HG03521 (cell line): ENCODE measurements around the gene UBE2E3.
A peak's percentile ranks its signal among the peaks of the same experiment; 100 is the strongest.

Source experiments
- ATAC-seq: cut with Tn5 transposase; IDR thresholded peaks from one replicate; pipeline ENCODE4 v1.9.1; 2021; ENCODE audit warnings: mild to moderate bottlenecking, moderate library complexity; ENCODE audit not compliant: unreplicated experiment

UBE2E3 gene

DNA sequence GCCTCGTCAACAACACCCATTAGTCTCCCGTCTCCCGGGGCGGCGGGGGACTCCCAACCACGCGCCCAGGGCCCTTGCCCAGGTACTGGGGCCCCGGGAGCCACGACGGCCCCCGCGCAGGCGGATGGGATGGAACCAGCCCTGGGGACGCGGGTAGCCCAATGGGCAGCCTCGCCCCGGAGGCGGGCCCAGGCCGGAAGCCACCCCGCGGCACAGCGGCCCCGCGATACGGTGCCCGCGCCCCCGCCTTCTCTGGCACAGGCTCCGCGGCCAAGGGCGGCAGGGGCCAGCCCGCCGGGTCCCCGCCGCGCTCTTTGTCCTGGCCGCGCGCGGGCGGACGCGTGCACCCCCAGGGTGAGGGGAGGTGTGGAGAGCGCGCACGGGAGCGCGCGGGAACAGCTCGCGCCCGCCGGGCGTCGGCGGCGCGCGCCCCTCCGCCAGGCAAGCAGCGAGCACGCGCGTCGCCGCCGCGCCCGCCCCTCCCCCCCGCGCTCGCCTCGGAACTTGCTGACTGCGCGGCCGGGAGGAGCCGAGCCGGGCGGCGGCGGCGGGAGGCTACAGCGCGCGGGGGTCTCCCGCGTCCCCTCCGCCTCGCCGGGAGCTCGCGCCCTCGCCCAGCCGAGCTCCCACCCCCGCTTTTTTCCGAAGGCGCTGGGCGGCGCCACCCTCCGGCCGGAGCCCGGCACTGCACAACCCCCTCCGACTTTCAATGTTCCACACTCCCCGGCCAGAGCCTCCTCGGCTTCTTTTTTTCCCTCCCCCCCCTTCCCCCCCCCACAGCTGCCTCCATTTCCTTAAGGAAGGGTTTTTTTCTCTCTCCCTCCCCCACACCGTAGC, at the start of gene UBE2E3:
UBE2E3 (plus strand) TSS at position 500 of the 837 bp plus-strand sequence. CDS start 1,438 bp downstream, outside the sequence.
- ATAC-seq, result peak; percentile 72

GRCh38 chr2:180931841-180932240, 48.6 kb upstream of the UBE2E3 start:
- ATAC-seq, result no peak

DNA sequence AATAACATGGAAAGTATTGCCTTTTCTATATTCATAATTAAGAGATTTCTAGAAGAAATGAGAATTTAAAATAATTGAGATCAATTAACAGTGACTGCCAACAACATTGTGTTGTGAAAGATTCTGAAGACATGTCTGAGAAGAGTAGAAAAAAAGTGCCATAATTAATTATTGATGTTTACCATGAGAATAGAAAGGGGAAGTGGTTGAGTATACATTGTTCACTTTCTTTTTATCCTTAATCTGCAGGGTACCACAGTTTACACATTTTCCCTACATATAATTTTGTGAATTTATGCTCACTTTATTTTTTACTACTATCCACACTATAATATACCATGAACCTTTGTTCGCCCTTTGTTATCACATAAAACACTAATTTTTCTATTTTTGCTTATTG, 47.1 kb upstream of the UBE2E3 start:
- no peak for ATAC-seq

DNA sequence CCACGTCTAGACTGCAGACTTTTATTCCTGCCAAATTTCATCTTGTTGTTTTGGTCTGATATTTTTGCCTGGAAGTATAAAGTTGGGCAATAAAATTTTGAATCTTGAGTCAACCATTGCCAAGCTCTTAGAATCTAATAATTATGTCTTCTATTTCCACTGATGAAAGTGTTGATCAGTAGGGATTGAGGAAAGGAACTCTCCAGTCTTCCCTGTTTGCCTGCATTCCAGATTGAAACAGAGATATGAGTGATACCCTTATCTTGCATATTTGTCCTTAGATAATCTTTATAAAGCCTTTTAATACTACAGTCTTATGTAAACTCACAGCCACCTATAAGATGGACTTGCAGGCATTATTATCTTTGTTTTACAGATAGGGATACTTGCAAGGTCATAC, 45.5 kb upstream of the UBE2E3 start:
- no peak for ATAC-seq

DNA sequence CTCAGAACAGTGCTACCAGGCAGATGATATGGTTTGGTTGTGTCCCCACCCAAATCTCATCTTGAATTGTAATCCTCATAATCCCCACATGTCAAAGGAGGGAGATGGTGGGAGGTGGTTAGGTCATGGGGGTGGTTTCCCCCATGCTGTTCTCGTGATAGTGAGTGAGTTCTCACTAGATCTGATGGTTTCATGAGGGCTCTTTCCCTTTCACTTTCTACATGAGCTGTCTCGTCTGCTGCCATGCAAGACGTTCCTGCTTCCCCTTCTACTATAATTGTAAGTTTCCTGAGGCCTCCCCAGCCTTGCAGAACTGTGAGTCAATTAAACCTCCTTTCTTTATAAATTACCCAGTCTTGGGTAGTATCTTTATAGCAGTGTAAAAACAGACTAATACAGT, 42.9 kb upstream of the UBE2E3 start:
- ATAC-seq, result peak; percentile 72

- ATAC-seq, result peak; percentile 50
Measured at GRCh38 chr2:180938451-180938850, 42.0 kb upstream of the UBE2E3 start.

- no peak for ATAC-seq
Measured at GRCh38 chr2:180943275-180943674, 37.1 kb upstream of the UBE2E3 start.

DNA sequence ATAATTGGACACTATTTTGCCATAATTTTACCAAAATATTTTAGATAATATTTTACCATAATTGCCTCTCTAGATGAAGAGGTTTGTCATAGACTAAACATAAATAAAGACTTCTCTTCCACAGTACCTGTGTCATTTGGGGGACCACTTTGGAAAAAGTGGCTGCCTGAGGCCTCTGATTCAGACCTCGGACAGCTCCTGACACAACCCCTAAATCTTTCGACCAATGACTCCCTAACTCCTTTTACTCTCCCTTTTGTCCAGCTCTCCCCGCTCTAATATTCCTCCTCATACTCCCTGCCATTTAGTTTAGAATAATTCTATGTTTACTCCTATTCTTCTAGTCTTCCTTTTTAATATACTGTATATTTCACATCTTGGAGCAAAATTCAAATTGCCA, 36.0 kb upstream of the UBE2E3 start:
- no peak for ATAC-seq

DNA sequence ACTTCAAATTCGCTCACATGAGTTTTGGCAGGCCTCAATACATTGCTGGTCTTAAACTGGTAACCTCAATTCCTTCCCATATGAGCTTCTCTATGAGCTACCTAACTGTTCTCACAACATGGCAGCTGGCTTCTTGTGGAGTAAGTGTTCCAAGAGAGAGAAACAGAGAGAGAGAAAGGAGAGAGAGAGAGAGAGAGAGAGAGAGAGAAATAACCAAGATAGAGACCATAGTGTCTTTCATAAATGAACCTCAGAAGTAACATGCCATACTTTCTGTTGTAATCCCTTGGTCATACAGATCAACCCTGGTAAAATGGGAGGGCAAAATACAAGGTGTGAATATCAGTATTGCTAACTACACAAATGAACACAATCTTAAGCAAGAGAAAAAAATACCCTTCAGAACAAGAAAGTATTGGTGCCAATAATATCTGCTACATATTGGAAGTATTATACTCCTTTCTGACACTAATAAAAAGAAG, 33.2 kb upstream of the UBE2E3 start:
- ATAC-seq, result no peak

GRCh38 chr2:180949896-180950295, 30.5 kb upstream of the UBE2E3 start:
- no peak for ATAC-seq

GRCh38 chr2:180952082-180952481, 28.3 kb upstream of the UBE2E3 start:
- ATAC-seq, result no peak

- no peak for ATAC-seq
Measured at GRCh38 chr2:180952731-180953336, 27.6 kb upstream of the UBE2E3 start.

DNA sequence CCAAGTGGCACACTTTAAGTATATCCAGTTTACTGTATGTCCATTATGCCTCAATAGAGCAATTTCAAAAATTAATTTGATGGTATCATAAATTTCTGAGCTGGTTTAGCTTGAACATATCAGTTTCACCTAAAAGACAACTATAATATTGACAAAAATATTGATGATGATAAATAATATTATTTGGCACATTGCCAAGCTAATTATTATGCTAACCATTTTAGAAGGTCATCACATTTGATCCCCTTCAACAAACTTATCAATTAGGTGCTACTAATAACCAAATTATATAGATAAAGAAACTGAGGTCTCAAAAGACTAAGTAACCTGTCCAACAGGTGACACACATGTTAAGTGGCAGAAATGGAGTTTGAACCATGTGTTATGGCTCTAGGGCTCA, 26.9 kb upstream of the UBE2E3 start:
- ATAC-seq, result no peak

DNA sequence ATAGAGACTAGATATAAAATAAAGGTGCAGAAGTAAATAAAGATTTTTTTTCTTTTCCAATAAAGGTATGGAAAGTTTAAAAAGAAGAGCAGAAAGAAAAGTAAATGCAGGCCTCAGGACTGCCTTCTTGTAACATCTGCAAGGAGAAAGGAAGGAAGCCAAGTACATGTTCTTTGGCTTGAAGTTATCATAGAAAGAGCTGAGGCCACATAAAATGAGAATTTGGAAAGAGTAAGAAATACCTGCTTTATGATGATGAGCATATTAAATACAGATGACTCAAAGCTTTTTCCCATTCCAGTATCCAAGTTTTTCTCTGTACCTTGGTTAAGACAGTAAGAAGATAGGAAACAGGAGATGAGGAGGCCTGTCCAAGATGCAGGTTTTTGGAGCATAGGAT, 25.3 kb upstream of the UBE2E3 start:
- ATAC-seq, result no peak

GRCh38 chr2:180959787-180960186, 20.6 kb upstream of the UBE2E3 start:
- no peak for ATAC-seq

DNA sequence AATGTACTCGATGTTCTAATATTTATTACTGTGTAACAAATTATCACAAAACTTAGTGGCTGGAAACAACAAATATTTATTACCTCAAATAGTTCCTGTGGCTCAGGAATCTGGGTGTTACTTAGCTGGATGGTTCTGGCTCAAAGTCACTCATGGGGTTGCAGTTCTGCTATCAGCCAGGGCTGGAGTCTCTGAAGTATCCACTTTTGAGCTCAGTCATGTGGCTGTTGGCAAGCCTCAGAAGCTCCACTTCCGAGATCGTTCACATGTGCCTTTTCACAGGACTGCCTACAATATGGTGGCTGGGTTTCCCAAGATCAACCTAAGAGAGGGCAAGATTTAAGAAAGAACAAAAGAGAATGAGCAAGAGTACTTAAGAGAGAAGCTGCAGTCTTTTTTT, 19.4 kb upstream of the UBE2E3 start:
- ATAC-seq, result no peak

DNA sequence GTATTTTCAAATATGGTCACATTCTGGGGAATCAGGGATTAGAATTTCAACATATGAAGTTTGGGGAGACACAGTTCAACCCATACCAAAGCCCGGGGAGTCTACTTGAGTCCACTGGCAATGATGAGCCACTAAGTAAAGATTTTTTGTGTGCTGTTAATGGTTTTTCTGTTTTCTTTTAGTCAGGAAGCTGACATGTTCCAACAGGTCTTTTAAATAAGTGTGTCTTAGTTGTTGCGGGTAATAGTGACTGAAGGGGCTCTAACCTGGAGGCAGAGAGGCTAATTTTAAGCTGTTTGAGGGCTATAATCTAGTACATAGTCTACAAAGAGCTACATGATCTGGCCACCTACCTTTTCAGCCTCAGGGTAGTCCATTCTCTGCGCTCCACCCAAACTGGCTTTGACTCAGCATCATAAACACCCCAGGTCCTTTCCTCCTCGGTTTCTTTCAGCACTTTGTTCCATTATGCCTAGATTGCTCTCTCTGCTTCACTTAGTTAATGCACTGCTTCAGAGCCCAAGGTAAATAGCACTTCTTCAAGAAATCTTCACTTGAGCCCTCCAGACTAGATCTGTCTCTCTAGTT, 17.6 kb upstream of the UBE2E3 start:
- no peak for ATAC-seq

- ATAC-seq, result no peak
Measured at GRCh38 chr2:180966378-180966777, 14.0 kb upstream of the UBE2E3 start.

DNA sequence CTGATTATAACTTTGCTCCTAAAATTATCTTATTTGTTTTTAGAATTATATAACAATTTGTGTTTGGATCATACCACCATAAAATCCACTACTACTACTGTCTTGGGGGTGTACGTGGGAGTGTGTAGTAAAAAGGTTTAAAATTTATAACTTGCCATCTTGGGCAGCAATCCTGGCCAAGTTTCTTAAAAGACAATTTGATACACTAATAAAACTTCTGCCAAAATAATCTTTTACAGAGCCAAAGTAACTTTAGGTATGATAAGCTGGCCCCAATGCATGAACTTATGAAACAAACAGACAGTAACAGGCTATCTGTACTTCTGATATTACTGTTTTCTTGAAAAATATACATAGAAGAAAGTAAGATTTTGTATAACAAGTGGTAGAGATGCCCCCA, 11.3 kb upstream of the UBE2E3 start:
- no peak for ATAC-seq

DNA sequence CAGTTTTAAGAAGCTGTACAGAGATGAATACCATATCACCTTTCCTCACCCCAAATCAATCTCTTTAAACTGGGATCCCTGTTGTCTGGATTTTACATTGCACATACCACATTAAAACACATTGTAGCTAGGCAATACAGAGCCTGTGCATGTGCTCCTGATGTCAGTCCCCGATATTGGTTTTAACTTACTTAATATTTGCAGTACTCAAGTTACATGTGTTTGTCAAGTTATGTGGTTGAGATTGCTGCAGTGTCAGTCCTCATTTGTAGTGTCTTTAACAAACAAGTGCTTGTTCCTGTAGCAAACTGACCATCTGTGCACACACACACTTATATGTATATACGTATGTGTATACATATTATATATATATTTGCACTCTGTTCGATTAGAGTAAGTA, 10.4 kb upstream of the UBE2E3 start:
- ATAC-seq, result no peak

DNA sequence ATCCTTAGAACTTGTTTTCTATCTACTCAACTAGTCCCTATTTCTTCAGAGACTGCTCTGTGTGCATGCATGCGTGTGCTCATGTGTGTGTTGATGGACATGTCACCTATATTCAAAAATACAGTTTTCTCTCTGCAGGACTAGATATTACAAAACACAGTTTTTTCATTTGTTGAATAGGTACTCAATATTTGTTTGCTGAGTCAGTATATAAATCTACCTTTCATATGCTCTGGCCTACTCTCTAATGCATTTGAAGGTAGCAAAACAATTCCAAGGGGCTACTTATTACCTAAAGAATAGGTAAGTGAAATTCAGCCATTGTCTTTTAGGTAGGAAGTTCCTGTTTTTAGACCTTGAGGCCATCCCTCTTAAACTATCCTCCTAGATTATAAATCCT, 8.6 kb upstream of the UBE2E3 start:
- no peak for ATAC-seq

GRCh38 chr2:180975585-180975984, 4.8 kb upstream of the UBE2E3 start:
- no peak for ATAC-seq
